Mesenchymal stem cell (in vitro differentiated cells and primary cell): ENCODE results near the gene NAALADL2.

Experiments used
- DNase-seq: peaks from one replicate; pipeline ENCODE4 v3.0.0-alpha.2; 2013
- H2AFZ ChIP-seq: one replicate; pipeline ENCODE4 v1.6.1; 2013; ENCODE audit warnings: low read depth, mild to moderate bottlenecking, control low read depth, inconsistent platforms, low read length, moderate library complexity
- H2AK5ac ChIP-seq: 2 replicates; pipeline ENCODE4 v1.6.1; 2013; ENCODE audit warnings: low read length, moderate library complexity, mild to moderate bottlenecking, inconsistent platforms; ENCODE audit not compliant: severe bottlenecking
- H2BK120ac ChIP-seq: one replicate; pipeline ENCODE4 v1.6.1; 2013; ENCODE audit warnings: low read depth, mild to moderate bottlenecking, inconsistent platforms, low read length, moderate library complexity
- H2BK12ac ChIP-seq, 2 experiments: one replicate each; pipeline ENCODE4 v1.6.1; 2013; ENCODE audit warnings: inconsistent platforms in 2 of 2, low read length in 2 of 2, mild to moderate bottlenecking in 2 of 2, moderate library complexity in 2 of 2, control low read depth in 1 of 2
- H2BK15ac ChIP-seq: one replicate; pipeline ENCODE4 v1.6.1; 2013; ENCODE audit warnings: mild to moderate bottlenecking, low read depth, inconsistent platforms; ENCODE audit not compliant: poor library complexity, severe bottlenecking
- H2BK5ac ChIP-seq: 2 replicates; pipeline ENCODE4 v1.6.1; 2013; ENCODE audit warnings: low read depth, mild to moderate bottlenecking, low read length, control low read depth, inconsistent platforms; ENCODE audit not compliant: poor library complexity, severe bottlenecking
- H3K14ac ChIP-seq, 2 experiments: one replicate each; pipeline ENCODE4 v1.6.1; 2013; ENCODE audit warnings: inconsistent platforms in 2 of 2, low read length in 2 of 2, control low read depth in 1 of 2, mild to moderate bottlenecking in 1 of 2, moderate library complexity in 1 of 2
- H3K18ac ChIP-seq, 2 experiments: one replicate each; pipeline ENCODE4 v1.6.1; 2013; ENCODE audit warnings: inconsistent platforms in 2 of 2, low read length in 2 of 2, control low read depth in 1 of 2, low read depth in 1 of 2, mild to moderate bottlenecking in 1 of 2
- H3K23ac ChIP-seq, 2 experiments: one replicate each; pipeline ENCODE4 v1.6.1; 2013; ENCODE audit warnings: inconsistent platforms in 2 of 2, low read length in 2 of 2, mild to moderate bottlenecking in 2 of 2, moderate library complexity in 2 of 2, control low read depth in 1 of 2
- H3K27ac ChIP-seq: 2 replicates; pipeline ENCODE4 v1.5.1; 2013; ENCODE audit warnings: mild to moderate bottlenecking, moderate library complexity, low read length, control low read depth, inconsistent platforms; ENCODE audit not compliant: poor library complexity, severe bottlenecking
- H3K27me3 ChIP-seq, 2 experiments: 2 replicates each; pipeline versions ENCODE4 v1.6.1 to v1.7.0; 2013; ENCODE audit warnings: low read length in 2 of 2, mild to moderate bottlenecking in 2 of 2, moderate library complexity in 2 of 2, control low read depth in 1 of 2, inconsistent platforms in 1 of 2; ENCODE audit not compliant: control insufficient read depth in 1 of 2, insufficient read depth in 1 of 2
- H3K36me3 ChIP-seq, 2 experiments: 2 replicates each; pipeline versions ENCODE4 v1.6.1 to v1.7.0; 2013; ENCODE audit warnings: low read length in 2 of 2, control low read depth in 1 of 2, inconsistent platforms in 1 of 2, low read depth in 1 of 2, mild to moderate bottlenecking in 1 of 2; ENCODE audit not compliant: insufficient read depth in 2 of 2, control insufficient read depth in 1 of 2
- H3K4ac ChIP-seq, 2 experiments: one replicate each; pipeline ENCODE4 v1.6.1; 2013; ENCODE audit warnings: inconsistent platforms in 2 of 2, low read length in 2 of 2, mild to moderate bottlenecking in 2 of 2, moderate library complexity in 2 of 2, control low read depth in 1 of 2, low read depth in 1 of 2
- H3K4me1 ChIP-seq: 2 replicates; pipeline ENCODE4 v1.6.1; 2013; ENCODE audit warnings: low read depth, low read length, control low read depth; ENCODE audit not compliant: control insufficient read depth, insufficient read depth
- H3K4me2 ChIP-seq: 2 replicates; pipeline ENCODE4 v1.6.1; 2013; ENCODE audit warnings: low read length, mild to moderate bottlenecking, inconsistent platforms; ENCODE audit not compliant: poor library complexity, severe bottlenecking
- H3K4me3 ChIP-seq, 2 experiments: 2 replicates each; pipeline versions ENCODE4 v1.5.1 to v1.7.0; 2013; ENCODE audit warnings: low read length in 2 of 2, mild to moderate bottlenecking in 2 of 2, control low read depth in 1 of 2, low read depth in 1 of 2; ENCODE audit not compliant: insufficient read depth in 1 of 2
- H3K79me1 ChIP-seq: replicated peaks from 2 replicates; pipeline ENCODE4 v1.6.1; 2013; ENCODE audit warnings: mild to moderate bottlenecking, control low read depth, low read length, inconsistent platforms; ENCODE audit not compliant: poor library complexity, severe bottlenecking
- H3K9ac ChIP-seq: 2 replicates; pipeline ENCODE4 v1.7.0; 2013; ENCODE audit warnings: mild to moderate bottlenecking, low read length, moderate library complexity
- H3K9me3 ChIP-seq: 2 replicates; pipeline ENCODE4 v1.7.0; 2013; ENCODE audit warnings: mild to moderate bottlenecking, low read length; ENCODE audit not compliant: control insufficient read depth
- H4K8ac ChIP-seq: one replicate; pipeline ENCODE4 v1.6.1; 2013; ENCODE audit warnings: inconsistent platforms, mild to moderate bottlenecking, low read length, moderate library complexity
- H4K91ac ChIP-seq: one replicate; pipeline ENCODE4 v1.6.1; 2013; ENCODE audit warnings: mild to moderate bottlenecking, low read length, inconsistent platforms
- WGBS: methylation state at CpG from one replicate; pipeline ENCODE4 v1.1.7; 2013; ENCODE audit warnings: mixed read lengths; 5-methylcytosine and 5-hydroxymethylcytosine counted together

Gene NAALADL2

GRCh38 chr3:175695251-175695650 is 836.1 kb downstream of the NAALADL2 start:
- H3K9ac ChIP-seq: no peak overlapping the region
- WGBS: no CpG with 5 or more reads among the region's 1 CpG
- no peak overlapping the region for H3K4me2 ChIP-seq

GRCh38 chr3:175702956-175703355 is 843.8 kb downstream of the NAALADL2 start:
- Histone ChIP-seq H3K23ac (no peak overlapping the region), H2BK12ac (no peak overlapping the region), H2BK5ac (no peak overlapping the region), H2BK120ac (no peak overlapping the region), H3K18ac (no peak overlapping the region), H4K8ac (no peak overlapping the region), H3K9me3 (no peaks in the 10 kb centered on the region), H3K79me1 (no peaks in the 10 kb centered on the region), H3K4ac (no peak overlapping the region), H2AFZ (no peak overlapping the region), H2AK5ac (no peak overlapping the region), H3K27ac (no peak overlapping the region), H2BK15ac (no peak overlapping the region), H3K36me3 (no peaks in the 10 kb centered on the region), H3K9ac (no peak overlapping the region), H3K4me3 (no peak overlapping the region), H3K4me1 (no peaks in the 10 kb centered on the region), H3K4me2 (no peak overlapping the region), H4K91ac (no peak overlapping the region), H3K27me3 (no peaks in the 10 kb centered on the region), H3K14ac (no peak overlapping the region)
- DNase-seq: no peak

More at GRCh38 chr3:175695251-175695650, 836.1 kb downstream of the NAALADL2 start:
- Histone ChIP-seq H4K91ac (no peak overlapping the region), H3K18ac (no peak overlapping the region), H3K79me1 (no peaks in the 10 kb centered on the region), H3K14ac (no peak overlapping the region), H3K23ac (no peak overlapping the region), H3K27ac (no peak overlapping the region), H2BK12ac (no peak overlapping the region), H2BK5ac (no peak overlapping the region), H3K4me3 (no peak overlapping the region), H3K9me3 (no peaks in the 10 kb centered on the region), H3K4ac (no peak overlapping the region), H3K27me3 (no peaks in the 10 kb centered on the region), H3K4me1 (no peaks in the 10 kb centered on the region), H2BK15ac (no peak overlapping the region), H2AFZ (no peak overlapping the region), H2BK120ac (no peak overlapping the region), H3K36me3 (no peaks in the 10 kb centered on the region), H2AK5ac (no peak overlapping the region), H4K8ac (no peak overlapping the region)
- no peak for DNase-seq

GRCh38 chr3:175704366-175705055 is 845.4 kb downstream of the NAALADL2 start:
- 100% methylated on average over 5 of the region's 6 CpGs for WGBS
- Histone ChIP-seq H4K91ac (no peak overlapping the region), H3K4me2 (no peak overlapping the region), H3K27me3 (no peaks in the 10 kb centered on the region), H3K4me1 (no peaks in the 10 kb centered on the region), H2AFZ (no peak overlapping the region), H3K14ac (no peak overlapping the region), H2BK15ac (no peak overlapping the region), H3K79me1 (no peaks in the 10 kb centered on the region), H3K36me3 (no peaks in the 10 kb centered on the region), H4K8ac (no peak overlapping the region), H2BK120ac (no peak overlapping the region), H3K9me3 (no peaks in the 10 kb centered on the region), H3K4ac (no peak overlapping the region), H3K4me3 (no peak overlapping the region), H2BK12ac (no peak overlapping the region), H3K18ac (no peak overlapping the region), H3K23ac (no peak overlapping the region), H3K27ac (no peak overlapping the region), H3K9ac (no peak overlapping the region), H2BK5ac (no peak overlapping the region), H2AK5ac (no peak overlapping the region)
- no peak for DNase-seq

- Histone ChIP-seq H3K4me2 (no peak overlapping the region), H2BK5ac (no peak overlapping the region), H3K9me3 (no peaks in the 10 kb centered on the region), H3K14ac (no peak overlapping the region), H2AFZ (no peak overlapping the region), H3K27ac (no peak overlapping the region), H3K4me3 (no peak overlapping the region), H3K27me3 (no peaks in the 10 kb centered on the region), H2BK120ac (no peak overlapping the region), H2BK15ac (no peak overlapping the region), H3K9ac (no peak overlapping the region), H4K91ac (no peak overlapping the region), H3K79me1 (no peaks in the 10 kb centered on the region), H3K36me3 (no peaks in the 10 kb centered on the region), H2BK12ac (no peak overlapping the region), H3K4me1 (no peaks in the 10 kb centered on the region), H3K18ac (no peak overlapping the region), H3K4ac (no peak overlapping the region), H4K8ac (no peak overlapping the region), H2AK5ac (no peak overlapping the region), H3K23ac (no peak overlapping the region)
- no peak for DNase-seq
Measured at GRCh38 chr3:175713268-175713667, 854.1 kb downstream of the NAALADL2 start.
